ENCODE measurements around the gene C11orf71. TPM values are rescaled to one million over a fixed set of nuclear protein-coding genes. Genes with fewer than 3 reads are reported as not detected.

Gene C11orf71
- total and polyA plus RNA-seq, 12 donors, result 3.7 to 14.4 (median 10.7) TPM

DNA sequence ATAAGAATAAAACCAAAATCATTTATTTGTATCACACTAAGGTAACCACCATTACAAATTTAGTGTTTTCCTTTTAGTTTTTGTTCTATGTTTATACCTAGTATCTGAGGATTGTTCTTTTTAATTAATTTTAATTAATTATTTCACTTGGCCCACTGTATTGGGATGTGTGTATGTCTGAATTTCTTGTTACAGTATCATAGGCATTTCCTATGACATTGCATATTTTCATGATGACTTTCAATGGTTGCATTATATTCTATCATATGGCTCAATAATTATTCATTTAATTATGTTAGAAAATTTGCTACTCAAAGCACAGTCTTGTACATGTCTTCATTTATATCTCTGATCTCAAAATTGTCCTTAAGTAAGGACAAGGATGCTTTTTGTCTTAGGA, 41.0 kb downstream of the C11orf71 start:
- Histone ChIP-seq H3K27me3 (no peaks in the 10 kb centered on the region), H3K9me3 (peaks cover 0 to 10% (median 0%) of the 10 kb centered on the region in 11 donors), H3K27ac (no peak overlapping the region), H3K4me1 (no peaks in the 10 kb centered on the region), H3K4me3 (no peak overlapping the region), H3K36me3 (no peaks in the 10 kb centered on the region)
- no peak for DNase-seq
- intact Hi-C loops (cut with DNase I), result loop anchor here in 1 of 10 donors (5.0 kb wide), 1 partner anchor 38 kb away; no protein-coding TSS in a partner anchor
- ATAC-seq, result no peak
- no peak for TF ChIP-seq CTCF (IDR thresholded peaks at IDR 0.05)

DNA sequence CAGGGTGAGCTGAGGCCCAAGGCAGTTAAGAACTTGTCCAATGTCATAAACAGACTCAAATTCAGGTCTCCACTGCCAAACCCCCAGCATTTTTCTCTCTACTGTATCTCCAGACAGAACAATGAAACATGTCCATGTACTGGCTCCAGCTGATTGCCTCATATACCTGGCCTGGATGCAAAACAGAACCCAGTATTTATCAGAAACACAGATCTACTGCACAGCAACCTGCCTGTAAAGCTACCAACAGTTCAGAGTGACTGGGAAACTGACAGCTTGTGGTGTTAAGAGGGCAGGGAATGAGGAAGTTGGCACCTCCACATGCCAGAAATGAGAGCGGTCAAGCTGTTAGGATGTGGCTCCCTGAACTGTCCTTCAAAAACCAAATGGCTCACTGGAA, 41.6 kb downstream of the C11orf71 start:
- intact Hi-C loops (cut with DNase I), result loop anchor here in 1 of 10 donors (5.0 kb wide), 1 partner anchor 39 kb away; no protein-coding TSS in a partner anchor
- 50 to 64% methylated on average over 1 of the region's 1 CpG for WGBS, 2 donors
- ATAC-seq, result peak in 1 of 8 donors; percentile 89
- Histone ChIP-seq H3K9me3 (peaks cover 0 to 10% (median 0%) of the 10 kb centered on the region in 11 donors), H3K27me3 (no peaks in the 10 kb centered on the region), H3K36me3 (no peaks in the 10 kb centered on the region), H3K27ac (no peak overlapping the region), H3K4me1 (no peaks in the 10 kb centered on the region), H3K4me3 (no peak overlapping the region)
- no peak for DNase-seq
- no peak for TF ChIP-seq CTCF (IDR thresholded peaks at IDR 0.05)

- intact Hi-C loops (cut with DNase I), result no loop called here
- H3K36me3 ChIP-seq, result no peaks in the 10 kb centered on the region
- H3K9me3 ChIP-seq, result no peaks in the 10 kb centered on the region
- ATAC-seq (no peak), DNase-seq (no peak)
- H3K4me1 ChIP-seq, result no peaks in the 10 kb centered on the region
- H3K27me3 ChIP-seq, result no peaks in the 10 kb centered on the region
- WGBS, 2 donors, result 72 to 76% methylated on average over 3 of the region's 3 CpGs
- H3K4me3 ChIP-seq, result no peak overlapping the region
- H3K27ac ChIP-seq, result no peak overlapping the region
- no peak for TF ChIP-seq CTCF (IDR thresholded peaks at IDR 0.05)
Observed at GRCh38 chr11:114354076-114354475, 46.2 kb downstream of the C11orf71 start.

- WGBS, 2 donors, result 81 to 84% methylated on average over 3 of the region's 3 CpGs
- intact Hi-C loops (cut with DNase I), result no loop called here
- no peak for ATAC-seq
- no peaks in the 10 kb centered on the region for H3K9me3 ChIP-seq
- no peak for DNase-seq
- no peaks in the 10 kb centered on the region for H3K4me1 ChIP-seq
- no peak overlapping the region for H3K4me3 ChIP-seq
- H3K36me3 ChIP-seq, result no peaks in the 10 kb centered on the region
- no peak overlapping the region for H3K27ac ChIP-seq
- TF ChIP-seq CTCF (IDR thresholded peaks at IDR 0.05), result no peak
- no peaks in the 10 kb centered on the region for H3K27me3 ChIP-seq
Observed at GRCh38 chr11:114353443-114353842, 46.9 kb downstream of the C11orf71 start.

All from heart right ventricle (tissue), 16 donors.